HG02885 (cell line): ENCODE data around the gene MAP7D1.
"Not testable (repeated sequence)": the region's sequence is repeated elsewhere in the genome, so short reads cannot be mapped to it uniquely, and the experiment has no call there.

Experiments used
- ATAC-seq: cut with Tn5 transposase; IDR thresholded peaks from one replicate; pipeline ENCODE4 v1.9.1; 2021; ENCODE audit warnings: mild to moderate bottlenecking; ENCODE audit not compliant: unreplicated experiment, poor library complexity

The MAP7D1 gene

GRCh38 chr1:36224537-36225282, 68.8 kb downstream of the MAP7D1 start:
- ATAC-seq: peak; percentile 58

GRCh38 chr1:36225283-36225899, 69.4 kb downstream of the MAP7D1 start:
- ATAC-seq: no peak

GRCh38 chr1:36230279-36230678, 74.3 kb downstream of the MAP7D1 start:
- ATAC-seq: not testable (repeated sequence)
